Left lung (tissue), 10 donors: Measurements from ENCODE around the gene IGFALS. TPM values are rescaled to one million over a fixed set of nuclear protein-coding genes. Genes with fewer than 3 reads are reported as not detected.

Experiments used
- ATAC-seq: fragments of 200-7000 bp; cut with Tn5 transposase; one replicate; pipeline ENCODE4 v1.9.1; 2020; ENCODE audit warnings: moderate library complexity
- DNase-seq, 4 donors: peaks; one replicate each; pipeline ENCODE4 v3.0.0-alpha.2; 2013 to 2020
- H3K27ac ChIP-seq, 2 donors: fragments of 200-600 bp; sonication (generic) in 1 of 2; one replicate each; pipeline versions ENCODE4 v1.5.0 to v1.8.0; 2020 to 2021
- H3K27me3 ChIP-seq, 2 donors: fragments of 200-600 bp; sonication (generic) in 1 of 2; one replicate each; pipeline versions ENCODE4 v1.5.0 to v1.8.0; 2020 to 2021
- H3K36me3 ChIP-seq, 2 donors: fragments of 200-600 bp; sonication (generic) in 1 of 2; one replicate each; pipeline versions ENCODE4 v1.5.0 to v1.8.0; 2020 to 2021
- H3K4me1 ChIP-seq, 2 donors: fragments of 200-600 bp; one replicate each; pipeline ENCODE4 v1.8.0; 2021
- H3K4me3 ChIP-seq, 2 donors: fragments of 200-600 bp; sonication (generic) in 1 of 2; one replicate each; pipeline versions ENCODE4 v1.5.0 to v1.8.0; 2020 to 2021; ENCODE audit warnings: mild to moderate bottlenecking in 1 of 2
- H3K9me3 ChIP-seq, 2 donors: fragments of 200-600 bp; sonication (generic) in 1 of 2; one replicate each; pipeline versions ENCODE4 v1.5.0 to v1.8.0; 2020 to 2021
- intact Hi-C, 2 donors: fragments of 100-400 bp; cut with DNase I; formaldehyde crosslinking; loops; one replicate each; pipeline versions ENCODE4 v1.11.2 to v1.14.2; 2022
- polyA plus RNA-seq, 6 donors: library from polyadenylated mRNA; unstranded; fragments of 120-200 nt; gene quantifications; one replicate each; pipeline ENCODE4 v1.2.1, GENCODE V29; 2013; ENCODE audit not compliant: insufficient read length in 6 of 6
- total RNA-seq, 2 donors: library from RNA; stranded (reverse); fragmentation: NEBNext Ultra II Directional; extraction: Animal tissue kit (Norgen Biotek cat#: 25700); gene quantifications; one replicate each; pipeline ENCODE4 v1.2.1, GENCODE V29; 2021
- TF ChIP-seq, protein P1 (sequence below), 2 donors: fragments of 200-600 bp; sonication (generic) in 1 of 2; IDR thresholded peaks; one replicate each; pipeline versions ENCODE4 v1.5.0 to v1.8.0; 2021; ENCODE audit warnings: antibody characterized with exemption in 2 of 2
- donor health status: DM: no; HTN: yes; CAD: no.
- donor health status: DM: no; HTN: no; CAD: no.

Gene IGFALS
- total and polyA plus RNA-seq, 8 donors = 0.37 to 3.3 (median 2.4) TPM

DNA sequence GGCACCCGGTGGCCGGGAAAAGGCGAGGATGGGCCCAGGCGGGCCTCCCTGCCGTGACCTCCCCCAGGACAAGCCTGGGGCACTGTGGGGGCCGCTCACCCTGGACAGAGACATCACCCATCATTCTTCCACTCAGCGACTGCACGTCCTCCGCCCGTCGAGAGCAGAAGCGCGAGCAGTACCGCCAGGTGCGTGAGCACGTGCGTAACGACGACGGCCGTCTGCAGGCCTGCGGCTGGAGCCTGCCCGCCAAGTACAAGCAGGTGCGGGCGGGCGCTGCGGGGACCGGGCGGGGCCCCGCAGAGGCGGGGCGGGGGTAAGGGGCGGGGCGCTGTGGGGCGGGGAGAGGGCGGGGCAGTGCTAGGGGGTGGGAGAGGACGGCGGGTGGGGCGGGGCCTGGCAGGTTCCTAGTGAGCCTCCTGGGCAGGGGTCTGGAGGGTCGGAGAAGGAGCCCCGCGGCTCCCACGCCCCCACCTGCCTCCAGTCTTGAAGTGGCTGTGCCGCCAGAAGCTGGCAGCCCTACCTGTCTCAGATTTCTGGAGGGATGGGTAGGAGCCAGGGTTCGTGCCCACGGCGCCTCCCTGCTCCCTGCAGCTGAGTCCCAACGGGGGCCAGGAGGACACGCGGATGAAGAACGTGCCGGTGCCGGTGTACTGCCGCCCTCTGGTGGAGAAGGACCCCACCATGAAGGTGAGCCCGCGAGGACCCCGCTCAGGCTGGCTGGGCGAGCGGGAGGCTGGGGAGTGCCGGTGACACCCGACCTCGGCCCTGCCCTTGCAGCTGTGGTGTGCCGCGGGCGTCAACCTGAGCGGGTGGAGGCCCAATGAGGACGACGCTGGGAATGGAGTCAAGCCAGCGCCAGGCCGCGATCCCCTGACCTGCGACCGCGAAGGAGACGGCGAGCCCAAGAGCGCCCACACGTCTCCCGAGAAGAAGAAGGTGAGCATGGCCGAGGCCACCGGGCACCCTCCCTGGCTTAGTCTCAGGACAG, 29.7 kb downstream of the IGFALS start:
- no peak overlapping the region for H3K27ac ChIP-seq
- H3K36me3 ChIP-seq = peaks cover 0 to 100% of the 10 kb centered on the region in 2 donors
- no peak for ATAC-seq

DNA sequence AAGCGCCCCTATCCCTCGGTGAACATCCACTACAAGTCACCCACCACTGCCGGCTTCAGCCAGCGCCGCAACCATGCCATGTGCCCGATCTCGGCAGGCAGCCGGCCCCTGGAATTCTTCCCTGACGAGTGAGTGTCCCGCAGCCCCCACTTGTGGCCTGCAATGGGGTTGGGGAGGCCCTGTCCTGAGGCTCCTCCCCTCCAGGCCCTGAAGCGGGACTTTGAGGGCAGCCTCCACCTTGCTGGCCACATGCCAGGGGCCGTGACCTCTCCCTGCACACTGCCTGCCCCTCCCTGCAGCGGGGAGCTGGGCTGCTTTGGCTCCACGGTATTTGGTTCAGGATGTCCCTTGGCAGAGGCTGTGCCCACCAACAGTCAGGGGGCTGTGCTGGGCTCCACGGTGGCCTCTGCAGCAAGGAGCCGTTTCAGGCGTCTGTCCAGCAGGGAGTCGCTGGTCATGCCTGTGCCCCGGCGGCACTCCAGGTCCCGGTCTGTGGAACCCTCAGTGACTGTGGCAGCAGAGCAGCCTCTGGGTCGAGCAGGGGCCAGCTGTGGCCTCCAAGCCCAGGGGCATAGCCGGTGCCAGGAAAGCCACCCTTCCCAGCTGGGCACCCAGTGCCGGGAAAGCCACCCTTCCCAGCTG, 30.5 kb downstream of the IGFALS start:
- no peaks in the 10 kb centered on the region for H3K4me1 ChIP-seq
- TF ChIP-seq, protein P1, sequence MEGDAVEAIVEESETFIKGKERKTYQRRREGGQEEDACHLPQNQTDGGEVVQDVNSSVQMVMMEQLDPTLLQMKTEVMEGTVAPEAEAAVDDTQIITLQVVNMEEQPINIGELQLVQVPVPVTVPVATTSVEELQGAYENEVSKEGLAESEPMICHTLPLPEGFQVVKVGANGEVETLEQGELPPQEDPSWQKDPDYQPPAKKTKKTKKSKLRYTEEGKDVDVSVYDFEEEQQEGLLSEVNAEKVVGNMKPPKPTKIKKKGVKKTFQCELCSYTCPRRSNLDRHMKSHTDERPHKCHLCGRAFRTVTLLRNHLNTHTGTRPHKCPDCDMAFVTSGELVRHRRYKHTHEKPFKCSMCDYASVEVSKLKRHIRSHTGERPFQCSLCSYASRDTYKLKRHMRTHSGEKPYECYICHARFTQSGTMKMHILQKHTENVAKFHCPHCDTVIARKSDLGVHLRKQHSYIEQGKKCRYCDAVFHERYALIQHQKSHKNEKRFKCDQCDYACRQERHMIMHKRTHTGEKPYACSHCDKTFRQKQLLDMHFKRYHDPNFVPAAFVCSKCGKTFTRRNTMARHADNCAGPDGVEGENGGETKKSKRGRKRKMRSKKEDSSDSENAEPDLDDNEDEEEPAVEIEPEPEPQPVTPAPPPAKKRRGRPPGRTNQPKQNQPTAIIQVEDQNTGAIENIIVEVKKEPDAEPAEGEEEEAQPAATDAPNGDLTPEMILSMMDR (IDR thresholded peaks at IDR 0.05) = no peak
- H3K27ac ChIP-seq = no peak overlapping the region
- intact Hi-C loops = no loop called here
- ATAC-seq (no peak), DNase-seq (no peak)
- no peaks in the 10 kb centered on the region for H3K27me3 ChIP-seq
- no peak overlapping the region for H3K4me3 ChIP-seq
- H3K9me3 ChIP-seq = no peaks in the 10 kb centered on the region
- H3K36me3 ChIP-seq = peaks cover 0 to 100% of the 10 kb centered on the region in 2 donors

More for the DNA sequence above, 29.7 kb downstream of the IGFALS start:
- no peaks in the 10 kb centered on the region for H3K4me1 ChIP-seq
- TF ChIP-seq, protein P1 (IDR thresholded peaks at IDR 0.05) = no peak
- no peaks in the 10 kb centered on the region for H3K9me3 ChIP-seq
- intact Hi-C loops = no loop called here
- DNase-seq = no peak
- H3K4me3 ChIP-seq = no peak overlapping the region
- H3K27me3 ChIP-seq = no peaks in the 10 kb centered on the region

DNA sequence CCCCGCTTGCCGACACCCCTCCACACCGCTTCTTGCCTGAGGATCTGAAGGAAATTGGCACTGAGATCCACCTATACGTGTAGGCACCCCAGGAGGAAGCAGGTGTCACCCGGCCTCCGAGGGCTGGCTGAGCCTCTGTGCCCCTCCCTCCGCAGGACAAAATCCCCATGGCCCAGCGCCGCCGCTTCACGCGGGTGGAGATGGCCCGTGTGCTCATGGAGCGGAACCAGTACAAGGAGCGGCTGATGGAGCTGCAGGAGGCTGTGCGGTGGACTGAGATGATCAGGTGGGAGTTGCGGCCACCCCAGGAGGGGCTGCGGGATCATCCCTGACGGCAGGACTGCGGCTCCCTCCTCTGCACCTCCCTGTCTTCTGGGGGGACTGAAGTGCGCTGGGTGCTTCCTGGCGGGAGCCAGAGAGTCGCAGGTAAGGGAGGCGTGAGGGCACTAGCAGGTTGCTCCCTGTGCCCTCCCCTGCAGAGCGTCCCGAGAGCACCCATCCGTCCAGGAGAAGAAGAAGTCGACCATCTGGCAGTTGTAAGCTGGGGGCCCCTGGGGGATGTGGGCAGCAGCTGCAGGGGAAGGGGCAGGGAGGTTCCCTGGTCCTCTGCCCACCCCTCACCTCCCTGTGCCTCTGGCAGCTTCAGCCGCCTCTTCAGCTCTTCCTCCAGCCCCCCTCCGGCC, 31.2 kb downstream of the IGFALS start:
- H3K9me3 ChIP-seq = no peaks in the 10 kb centered on the region
- no peaks in the 10 kb centered on the region for H3K27me3 ChIP-seq
- no peak overlapping the region for H3K27ac ChIP-seq
- no peaks in the 10 kb centered on the region for H3K4me1 ChIP-seq
- H3K4me3 ChIP-seq = no peak overlapping the region
- intact Hi-C loops = no loop called here
- peaks cover 0 to 100% of the 10 kb centered on the region in 2 donors for H3K36me3 ChIP-seq
- TF ChIP-seq, protein P1 (IDR thresholded peaks at IDR 0.05) = no peak
- DNase-seq (no peak), ATAC-seq (no peak)

DNA sequence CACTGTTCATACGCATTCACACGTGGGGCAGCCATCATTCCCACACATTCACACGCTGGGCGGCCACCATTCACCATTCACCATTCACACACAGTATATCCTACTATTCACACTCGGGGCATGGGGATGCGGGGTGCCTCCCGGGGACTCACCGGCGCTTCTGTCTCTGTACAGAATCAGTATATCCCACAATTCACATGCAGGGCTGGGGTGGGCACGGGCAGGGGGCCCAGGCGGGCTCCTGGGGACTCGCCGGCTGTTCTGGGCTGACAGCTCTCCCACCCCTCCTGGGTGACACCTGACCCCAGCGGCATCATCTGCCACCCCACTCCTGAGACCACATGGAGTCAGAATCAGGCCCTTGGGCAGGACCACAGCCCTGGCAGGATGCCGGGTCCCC, 31.8 kb downstream of the IGFALS start:
- intact Hi-C loops = no loop called here
- DNase-seq = no peak
- Histone ChIP-seq H3K27ac (no peak overlapping the region), H3K27me3 (no peaks in the 10 kb centered on the region), H3K4me1 (no peaks in the 10 kb centered on the region), H3K4me3 (no peak overlapping the region), H3K9me3 (no peaks in the 10 kb centered on the region), H3K36me3 (peaks cover 0 to 99% of the 10 kb centered on the region in 2 donors)
- TF ChIP-seq, protein P1 (IDR thresholded peaks at IDR 0.05) = no peak
- no peak for ATAC-seq
